HG03565 (cell line): ENCODE data around the gene ZNF134.

Source experiments
- ATAC-seq: cut with Tn5 transposase; IDR thresholded peaks from one replicate; pipeline ENCODE4 v1.9.1; 2021; ENCODE audit warnings: mild to moderate bottlenecking, moderate library complexity; ENCODE audit not compliant: unreplicated experiment

Gene ZNF134

GRCh38 chr19:57637379-57637778 is 23.3 kb downstream of the ZNF134 start:
- no peak for ATAC-seq

GRCh38 chr19:57641715-57642234 is 27.7 kb downstream of the ZNF134 start:
- no peak for ATAC-seq

- ATAC-seq = no peak
These were observed 28.5 kb downstream of the ZNF134 start for GRCh38 chr19:57642396-57643046.

GRCh38 chr19:57643734-57644133 is 29.7 kb downstream of the ZNF134 start:
- no peak for ATAC-seq

GRCh38 chr19:57648331-57649003 is 34.4 kb downstream of the ZNF134 start:
- ATAC-seq = no peak

- ATAC-seq = no peak
These were observed 37.6 kb downstream of the ZNF134 start for GRCh38 chr19:57651654-57651996.

GRCh38 chr19:57653689-57654088 is 39.6 kb downstream of the ZNF134 start:
- no peak for ATAC-seq

GRCh38 chr19:57655443-57655842 is 41.4 kb downstream of the ZNF134 start:
- ATAC-seq = no peak

GRCh38 chr19:57656346-57656745 is 42.3 kb downstream of the ZNF134 start:
- ATAC-seq = no peak

- ATAC-seq = no peak
These were observed 50.5 kb downstream of the ZNF134 start for GRCh38 chr19:57664269-57665127.

GRCh38 chr19:57665261-57665806 is 51.3 kb downstream of the ZNF134 start:
- ATAC-seq = no peak

- no peak for ATAC-seq
These were observed 53.2 kb downstream of the ZNF134 start for GRCh38 chr19:57667228-57667627.

- no peak for ATAC-seq
These were observed 54.6 kb downstream of the ZNF134 start, which contains the start of gene ZSCAN4 for GRCh38 chr19:57668635-57669034. Gene ZSCAN4 (plus strand): TSS chr19:57668935. CDS start chr19:57676146, 7,211 bp downstream.

GRCh38 chr19:57671124-57671895 is 57.3 kb downstream of the ZNF134 start:
- ATAC-seq = no peak

GRCh38 chr19:57672466-57672865 is 58.4 kb downstream of the ZNF134 start:
- no peak for ATAC-seq
